ENCODE measurements around the gene PARVA. TPM values are rescaled to one million over a fixed set of nuclear protein-coding genes. Genes with fewer than 3 reads are reported as not detected.
"Not testable (repeated sequence)": the region's sequence is repeated elsewhere in the genome, so short reads cannot be mapped to it uniquely, and the experiment has no call there.

The PARVA gene
- total RNA-seq, 1 donor from 2014 or later, result 15.0 TPM

- H3K4me3 Mint-ChIP-seq (ENCODE audit: unreplicated experiment), result no peak overlapping the region
- peaks cover 9% of the 10 kb centered on the region for H3K4me1 Mint-ChIP-seq (ENCODE audit: low read depth, unreplicated experiment)
- peaks cover 13% of the 10 kb centered on the region for H3K36me3 Mint-ChIP-seq (ENCODE audit: unreplicated experiment)
- no peak overlapping the region for H3K27ac Mint-ChIP-seq (ENCODE audit: unreplicated experiment)
- no peak for TF ChIP-seq CTCF (IDR thresholded peaks at IDR 0.05; ENCODE audit: partially characterized antibody, unreplicated experiment)
- DNase-seq, result no peak
- H3K9me3 Mint-ChIP-seq (ENCODE audit: unreplicated experiment), result peaks cover 3% of the 10 kb centered on the region
- H3K27me3 Mint-ChIP-seq (ENCODE audit: unreplicated experiment), result peaks cover 5% of the 10 kb centered on the region
These were observed 14.5 kb upstream of the PARVA start for GRCh38 chr11:12362857-12363256.

- no peak for TF ChIP-seq CTCF (IDR thresholded peaks at IDR 0.05; ENCODE audit: partially characterized antibody, unreplicated experiment)
- peaks cover 3% of the 10 kb centered on the region for H3K9me3 Mint-ChIP-seq (ENCODE audit: unreplicated experiment)
- H3K4me3 Mint-ChIP-seq (ENCODE audit: unreplicated experiment), result no peak overlapping the region
- H3K27me3 Mint-ChIP-seq (ENCODE audit: unreplicated experiment), result peaks cover 3% of the 10 kb centered on the region
- peaks cover 13% of the 10 kb centered on the region for H3K36me3 Mint-ChIP-seq (ENCODE audit: unreplicated experiment)
- H3K27ac Mint-ChIP-seq (ENCODE audit: unreplicated experiment), result no peak overlapping the region
- DNase-seq, result no peak
- H3K4me1 Mint-ChIP-seq (ENCODE audit: low read depth, unreplicated experiment), result peaks cover 9% of the 10 kb centered on the region
These were observed 14.0 kb upstream of the PARVA start for GRCh38 chr11:12363373-12363772.

- not testable (repeated sequence) for H3K4me1 Mint-ChIP-seq (ENCODE audit: low read depth, unreplicated experiment); H3K27ac Mint-ChIP-seq (ENCODE audit: unreplicated experiment); H3K27me3 Mint-ChIP-seq (ENCODE audit: unreplicated experiment); H3K9me3 Mint-ChIP-seq (ENCODE audit: unreplicated experiment); H3K4me3 Mint-ChIP-seq (ENCODE audit: unreplicated experiment)
- peak; percentile 67 for DNase-seq
- peaks cover 13% of the 10 kb centered on the region for H3K36me3 Mint-ChIP-seq (ENCODE audit: unreplicated experiment)
These were observed 11.3 kb upstream of the PARVA start for GRCh38 chr11:12365965-12366575.

- H3K4me3 Mint-ChIP-seq (ENCODE audit: unreplicated experiment); H3K27me3 Mint-ChIP-seq (ENCODE audit: unreplicated experiment); H3K4me1 Mint-ChIP-seq (ENCODE audit: low read depth, unreplicated experiment); H3K9me3 Mint-ChIP-seq (ENCODE audit: unreplicated experiment); DNase-seq; H3K27ac Mint-ChIP-seq (ENCODE audit: unreplicated experiment): not testable (repeated sequence)
- peaks cover 13% of the 10 kb centered on the region for H3K36me3 Mint-ChIP-seq (ENCODE audit: unreplicated experiment)
These were observed 10.3 kb upstream of the PARVA start for GRCh38 chr11:12367057-12367456.

GRCh38 chr11:12372111-12372510 lies 5.3 kb upstream of the PARVA start:
- Mint-ChIP-seq H3K27me3 (ENCODE audit: unreplicated experiment) (no peaks in the 10 kb centered on the region), H3K4me1 (ENCODE audit: low read depth, unreplicated experiment) (peaks cover 2% of the 10 kb centered on the region), H3K27ac (ENCODE audit: unreplicated experiment) (no peak overlapping the region), H3K9me3 (ENCODE audit: unreplicated experiment) (peaks cover under 1% of the 10 kb centered on the region), H3K4me3 (ENCODE audit: unreplicated experiment) (no peak overlapping the region), H3K36me3 (ENCODE audit: unreplicated experiment) (peaks cover 4% of the 10 kb centered on the region)
- no peak for DNase-seq
- no peak for TF ChIP-seq CTCF (IDR thresholded peaks at IDR 0.05; ENCODE audit: partially characterized antibody, unreplicated experiment)

GRCh38 chr11:12375720-12376119 lies 1.7 kb upstream of the PARVA start:
- H3K9me3 Mint-ChIP-seq (ENCODE audit: unreplicated experiment), result peaks cover 2% of the 10 kb centered on the region
- no peak overlapping the region for H3K27ac Mint-ChIP-seq (ENCODE audit: unreplicated experiment)
- peaks cover 4% of the 10 kb centered on the region for H3K27me3 Mint-ChIP-seq (ENCODE audit: unreplicated experiment)
- H3K36me3 Mint-ChIP-seq (ENCODE audit: unreplicated experiment), result no peaks in the 10 kb centered on the region
- TF ChIP-seq CTCF (IDR thresholded peaks at IDR 0.05; ENCODE audit: partially characterized antibody, unreplicated experiment), result no peak
- H3K4me1 Mint-ChIP-seq (ENCODE audit: low read depth, unreplicated experiment), result peaks cover 10% of the 10 kb centered on the region
- no peak for DNase-seq
- H3K4me3 Mint-ChIP-seq (ENCODE audit: unreplicated experiment), result no peak overlapping the region
